ENCODE measurements around the gene C1orf216.
"Not testable (repeated sequence)": the region's sequence is repeated elsewhere in the genome, so short reads cannot be mapped to it uniquely, and the experiment has no call there.

Gene C1orf216, protein sequence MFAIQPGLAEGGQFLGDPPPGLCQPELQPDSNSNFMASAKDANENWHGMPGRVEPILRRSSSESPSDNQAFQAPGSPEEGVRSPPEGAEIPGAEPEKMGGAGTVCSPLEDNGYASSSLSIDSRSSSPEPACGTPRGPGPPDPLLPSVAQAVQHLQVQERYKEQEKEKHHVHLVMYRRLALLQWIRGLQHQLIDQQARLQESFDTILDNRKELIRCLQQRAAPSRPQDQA

DNA sequence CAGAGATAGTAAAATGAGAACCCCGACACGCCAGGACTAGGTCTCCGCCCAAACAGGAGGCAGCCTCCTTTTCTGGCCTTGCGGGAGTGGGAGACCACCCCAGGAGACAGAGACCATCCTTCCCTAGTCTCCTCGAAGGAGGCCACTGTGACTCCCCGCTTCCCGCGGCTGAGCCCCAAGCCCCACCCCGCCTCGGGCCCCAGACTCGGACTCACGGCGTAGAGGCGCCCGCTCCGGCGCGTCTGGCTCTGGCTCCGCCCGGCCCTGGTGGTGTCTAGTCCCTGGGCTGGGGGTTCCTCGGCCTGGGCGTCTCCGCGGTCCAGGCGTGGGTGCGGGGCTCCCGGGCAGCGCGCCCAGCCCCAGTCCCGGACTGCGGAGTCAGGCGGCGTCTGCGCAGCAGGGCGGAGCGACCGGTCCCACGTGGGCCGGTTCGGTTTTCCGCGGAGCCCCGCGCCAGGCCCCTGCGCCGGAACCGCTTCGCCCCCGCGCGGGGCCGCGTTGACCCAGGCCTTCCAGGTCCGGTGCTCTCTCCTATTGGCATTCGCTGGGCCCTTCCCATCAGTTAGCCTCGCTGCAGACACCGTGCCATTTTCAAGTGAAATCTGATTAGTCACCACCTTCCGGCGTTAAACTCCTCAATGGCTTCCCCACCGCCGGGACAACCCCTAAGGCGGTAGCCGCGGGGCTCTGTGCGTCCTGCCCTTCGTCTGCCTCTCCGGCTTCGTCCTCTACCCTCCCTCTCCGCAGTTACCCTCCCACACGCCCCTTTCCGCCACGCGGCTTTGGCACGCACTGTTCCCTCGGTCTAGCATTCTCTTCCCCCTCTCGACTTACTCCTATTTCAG is at the start of gene C1orf216:
Gene C1orf216, minus strand, starts transcription at position 393 of the 845 bp plus-strand sequence. CDS start 2,563 bp downstream, outside the sequence.
- no peak for DNase-seq

DNA sequence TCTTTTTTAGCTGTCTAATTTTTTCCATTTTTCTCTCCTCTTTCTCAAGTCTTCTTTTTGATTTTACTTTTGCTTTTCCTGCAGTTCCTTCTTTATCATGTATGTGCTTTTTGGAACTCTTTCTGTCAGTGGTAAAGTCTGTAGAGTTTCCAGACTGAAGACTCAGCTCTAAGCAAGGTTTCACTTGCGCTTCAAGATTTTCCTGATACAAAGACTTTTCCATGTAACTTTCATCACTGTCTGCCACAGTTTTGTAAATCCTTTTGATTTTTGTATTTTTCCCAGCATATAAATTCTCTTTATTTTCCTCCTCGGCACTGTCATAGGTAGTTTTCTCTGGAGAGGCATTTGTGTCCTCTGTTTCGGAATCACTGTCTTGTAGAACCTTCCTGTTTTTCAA is 45.6 kb upstream of the C1orf216 start:
- DNase-seq = no peak

DNA sequence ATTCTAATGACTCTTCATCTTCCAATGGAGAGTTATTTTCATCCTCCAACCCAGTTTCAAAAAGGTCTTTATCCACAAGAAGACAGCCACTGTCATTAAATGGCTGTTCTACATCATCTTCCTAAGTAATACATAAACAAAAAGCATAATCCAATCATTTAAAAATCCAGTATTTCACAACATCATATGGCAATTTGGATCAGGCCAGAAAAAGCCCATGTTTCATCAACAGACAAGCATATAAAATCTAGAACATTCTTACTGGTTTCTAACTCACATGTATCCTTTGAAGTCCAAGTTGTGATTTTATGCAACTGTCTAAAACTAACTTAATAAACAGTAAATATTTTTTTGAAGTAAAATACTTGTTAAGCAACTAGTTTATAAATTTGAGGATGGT is 44.5 kb upstream of the C1orf216 start:
- no peak for DNase-seq

DNA sequence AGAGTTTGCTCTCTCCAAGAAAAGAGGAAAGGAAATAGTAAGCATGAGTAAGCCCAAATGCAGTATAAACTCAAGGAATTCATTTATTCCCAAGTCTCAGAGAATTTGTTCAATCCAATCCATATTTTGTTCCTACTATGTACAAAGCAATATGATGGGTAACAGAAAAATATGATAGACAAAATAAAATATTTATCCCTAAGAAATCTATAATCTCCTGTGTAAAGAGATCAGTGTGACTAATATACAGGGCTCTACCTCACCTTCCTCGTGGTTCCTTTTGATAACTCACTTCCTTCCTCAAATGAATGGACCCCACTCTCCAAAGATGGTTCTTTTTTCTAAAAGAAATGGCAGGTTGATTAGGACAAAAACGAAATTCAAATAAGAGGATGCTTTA is 43.5 kb upstream of the C1orf216 start:
- no peak for DNase-seq

DNA sequence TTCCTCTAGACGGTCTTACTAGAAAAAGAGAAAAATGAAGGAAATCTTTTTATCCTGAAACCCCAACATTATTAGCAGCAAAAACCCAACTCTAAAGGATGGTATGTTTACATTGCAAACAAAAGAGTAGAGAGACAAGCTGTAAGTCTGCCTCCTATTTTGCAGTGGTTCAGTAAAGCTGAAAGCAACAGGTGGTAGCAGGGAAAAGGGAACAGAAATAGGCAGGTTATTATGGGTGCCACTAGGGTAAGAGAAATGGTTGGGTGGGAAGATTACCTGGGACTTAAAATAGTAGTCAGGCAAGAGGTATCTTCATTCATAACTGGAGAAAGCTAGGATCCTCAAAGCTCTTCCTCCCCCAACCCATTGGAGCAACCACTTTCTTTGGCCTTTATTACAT is 37.4 kb upstream of the C1orf216 start:
- DNase-seq = no peak

DNA sequence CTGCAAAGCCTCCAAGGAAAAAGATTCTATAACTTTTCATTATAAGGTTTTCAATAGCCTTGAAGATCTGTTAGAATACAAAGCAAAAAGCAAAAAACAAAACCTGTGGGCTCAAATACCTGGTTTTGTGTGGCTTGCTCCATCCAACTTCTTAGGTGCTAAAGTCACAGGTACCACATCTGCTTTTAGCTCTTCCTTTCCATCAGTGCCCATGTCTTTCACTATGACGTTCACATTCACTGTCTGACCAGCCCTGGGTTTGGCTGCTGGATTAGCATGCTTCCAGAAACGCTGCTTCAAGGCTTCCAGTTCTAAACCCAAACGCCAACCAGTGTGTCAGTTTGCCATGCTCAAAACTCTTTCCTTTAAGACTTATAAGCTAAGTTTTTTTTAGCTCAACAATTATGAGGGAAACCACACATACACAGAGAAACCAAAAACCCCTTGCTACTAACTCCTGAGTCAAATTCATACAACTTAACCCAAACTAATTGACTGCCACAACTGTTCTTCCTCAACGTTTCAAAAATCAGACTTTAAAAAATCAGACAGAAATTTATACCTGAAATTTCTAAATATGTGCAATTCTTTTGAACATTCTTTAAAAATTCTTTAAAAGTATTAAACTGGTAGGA is 35.1 kb upstream of the C1orf216 start:
- DNase-seq = no peak

DNA sequence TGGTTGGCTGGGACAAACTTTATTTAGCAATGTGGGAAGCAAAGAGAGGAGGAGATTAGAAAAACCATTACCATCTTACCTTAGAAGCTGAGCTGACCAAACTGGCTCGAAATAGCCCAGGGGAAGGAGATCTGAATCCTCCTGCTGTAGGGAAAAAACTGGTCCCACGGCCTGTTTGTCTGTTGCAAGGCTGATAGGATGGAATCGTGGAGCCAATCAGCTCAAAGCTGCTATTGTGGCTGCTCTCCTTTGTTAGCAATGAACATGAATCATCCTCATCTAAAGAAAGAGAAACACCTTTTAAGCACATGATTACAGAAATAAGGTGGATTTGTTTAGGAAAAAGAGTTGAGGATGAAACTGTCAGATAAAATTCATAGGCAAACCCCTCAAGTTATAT is 29.6 kb upstream of the C1orf216 start:
- no peak for DNase-seq

DNA sequence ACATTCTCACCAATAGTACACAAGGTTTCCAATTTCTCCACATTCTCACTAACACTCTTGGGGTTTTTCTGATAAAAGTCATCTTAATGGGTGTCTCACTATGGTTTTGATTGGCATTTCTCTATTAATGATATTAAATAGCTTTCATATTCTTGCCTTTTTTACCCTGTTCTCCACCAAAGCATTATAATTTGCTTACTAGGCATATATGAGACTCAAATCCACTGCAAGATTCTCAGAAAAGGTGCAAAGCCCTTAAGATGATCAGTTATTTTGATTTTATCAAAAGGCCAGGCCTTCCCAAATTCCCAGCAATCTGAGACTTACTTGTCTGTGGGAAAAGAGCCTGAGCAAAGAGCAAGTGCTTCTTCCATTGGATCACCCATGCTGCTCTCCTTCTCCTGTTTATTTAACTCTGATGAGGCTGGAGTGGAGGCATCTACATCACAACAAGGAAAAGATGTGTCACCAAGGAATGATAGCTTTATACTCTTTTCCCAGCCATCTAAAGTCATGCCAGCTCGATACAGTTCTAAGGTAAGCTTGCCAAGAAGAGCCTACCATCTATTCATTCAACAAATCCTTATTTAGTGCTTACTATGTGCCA is 26.5 kb upstream of the C1orf216 start:
- no peak for DNase-seq

DNA sequence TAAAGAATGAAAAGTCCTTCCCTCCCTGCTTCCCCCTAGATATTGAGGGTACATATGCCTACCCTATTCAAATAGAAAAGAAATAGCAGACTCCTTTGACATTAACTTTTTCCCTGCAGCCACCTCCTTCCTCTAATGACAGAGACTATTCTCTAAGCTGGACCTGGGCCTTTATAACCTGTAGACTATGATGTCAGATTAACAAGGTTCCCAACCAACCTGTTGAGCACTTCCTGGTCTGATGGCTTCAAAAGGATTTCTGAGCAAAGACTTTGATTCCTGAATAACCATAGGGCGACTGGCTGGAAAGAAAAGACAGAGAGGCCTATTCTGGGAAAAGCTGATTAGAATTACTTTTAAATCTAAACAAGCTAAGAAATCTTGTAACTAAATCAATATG is 18.4 kb upstream of the C1orf216 start:
- DNase-seq = no peak

DNA sequence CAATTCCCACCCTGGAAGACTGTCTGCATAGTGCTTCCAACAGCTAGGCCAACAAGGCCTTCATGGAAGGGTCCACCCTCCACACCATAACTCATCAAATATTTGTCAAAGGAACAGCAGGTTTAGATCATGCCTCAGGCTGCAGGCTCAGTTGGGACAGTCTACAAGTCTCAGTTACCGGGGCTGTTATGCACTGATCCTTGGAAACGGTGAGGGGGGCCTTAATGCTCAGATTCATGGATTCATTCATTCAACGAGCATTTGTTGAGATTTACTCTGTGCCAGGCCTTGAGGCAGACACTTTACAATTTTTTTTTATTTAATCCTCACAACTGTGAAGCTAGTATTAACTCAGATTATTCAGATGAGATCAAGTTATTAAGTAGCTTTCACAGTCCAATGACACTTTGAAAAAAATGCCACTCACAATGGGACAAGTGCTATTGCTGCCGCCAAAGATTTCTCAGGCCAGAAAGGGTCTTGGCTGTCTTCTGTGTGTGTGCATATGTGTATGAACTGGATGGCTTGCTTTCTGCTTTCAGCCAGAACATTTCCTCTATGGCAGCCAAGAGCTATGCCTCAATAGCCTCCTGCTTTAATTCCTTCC is 8.9 kb upstream of the C1orf216 start:
- DNase-seq = no peak

DNA sequence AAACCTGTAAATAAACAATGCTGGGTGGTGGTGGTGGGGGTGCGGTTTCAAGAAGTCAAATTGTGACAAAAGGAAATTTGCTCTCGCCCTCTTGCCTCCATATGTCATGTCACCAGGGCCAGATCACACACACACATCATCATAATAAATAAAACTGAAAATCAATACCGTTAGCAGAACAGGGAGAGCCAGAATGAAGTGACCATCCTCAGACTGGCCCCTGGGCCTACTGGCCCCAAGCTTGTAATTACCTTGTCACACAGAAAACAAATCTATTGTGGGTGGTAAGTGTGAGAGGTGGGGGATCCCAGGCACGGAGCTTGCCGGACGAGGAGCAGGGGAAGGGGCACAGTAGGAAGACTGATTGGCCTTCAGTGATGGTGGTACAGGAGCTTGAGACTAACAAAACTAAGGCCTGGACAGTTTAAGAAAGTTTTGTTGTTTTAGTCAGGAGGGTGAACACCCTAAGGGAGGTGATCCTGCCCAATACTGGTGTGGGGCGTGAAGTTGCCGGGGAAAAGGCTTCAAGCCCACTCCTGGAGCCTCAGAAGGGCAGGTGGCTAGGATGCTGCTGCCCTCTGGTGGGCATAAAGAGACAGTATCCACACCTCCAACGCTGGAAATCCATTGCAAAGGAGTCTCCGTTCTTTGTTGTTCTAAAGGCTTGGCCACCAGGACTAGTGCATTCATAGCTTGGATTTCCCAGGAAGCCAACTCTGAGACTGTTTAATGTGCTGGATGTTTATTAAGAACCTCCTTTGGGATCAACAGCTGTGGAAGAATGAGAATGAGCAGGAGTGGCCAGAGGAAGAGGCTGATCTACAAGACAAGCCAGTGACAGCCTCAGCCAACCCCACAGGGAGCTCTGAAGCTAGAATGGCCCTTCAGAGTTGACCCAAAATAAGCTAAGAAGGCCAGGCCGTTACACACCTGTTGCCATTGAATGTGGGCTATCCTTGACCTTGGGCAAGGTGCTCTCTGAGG is 8.1 kb upstream of the C1orf216 start:
- no peak for DNase-seq

DNA sequence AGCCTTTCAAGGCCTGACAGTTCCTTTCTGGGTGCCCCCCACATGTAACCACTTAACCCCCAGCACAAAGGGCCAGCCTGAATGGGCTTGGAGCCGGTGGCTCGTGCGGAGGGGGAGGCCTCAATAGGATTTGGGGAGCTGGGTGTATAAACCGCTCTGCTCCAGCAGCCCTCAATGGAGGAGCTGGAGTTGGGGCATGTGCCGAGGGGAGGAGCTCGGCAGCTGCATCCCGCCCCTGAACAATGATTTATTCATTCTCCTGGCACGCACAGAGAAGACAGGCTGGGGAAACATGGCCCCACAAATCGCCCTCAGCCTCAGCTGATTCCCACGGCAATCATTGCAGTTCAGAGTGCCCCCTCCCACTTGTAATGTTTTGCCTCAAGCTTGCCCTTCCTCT is 6.9 kb upstream of the C1orf216 start:
- DNase-seq = no peak

DNA sequence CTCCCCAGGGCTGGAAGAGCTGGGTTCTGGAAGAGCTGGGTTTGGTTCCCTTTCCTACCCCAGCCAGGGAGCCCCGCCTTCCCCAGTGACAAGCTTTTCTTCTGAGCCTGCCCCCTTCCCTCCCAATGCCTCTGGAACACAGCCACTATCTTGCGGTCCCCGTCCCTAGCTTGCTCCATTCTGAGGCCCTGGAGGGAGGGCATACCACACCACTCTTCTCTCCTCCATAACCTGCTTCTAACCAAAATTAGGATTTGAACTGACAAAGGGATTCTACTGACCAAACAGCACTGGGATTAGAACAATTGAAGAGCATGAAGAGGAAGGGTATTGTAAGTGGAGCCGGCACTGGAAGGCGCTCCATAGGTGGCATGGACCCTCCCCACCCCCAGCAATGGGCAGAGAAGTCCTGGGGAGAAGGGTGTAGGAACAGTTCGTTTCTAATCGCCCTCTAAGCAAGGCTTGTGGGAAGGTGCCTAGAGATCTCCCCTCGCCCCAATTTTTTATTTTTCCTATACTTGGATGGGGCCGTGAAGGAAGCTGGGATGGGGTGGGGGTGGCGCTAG is 690 bp downstream of the C1orf216 start:
- no peak for DNase-seq

DNA sequence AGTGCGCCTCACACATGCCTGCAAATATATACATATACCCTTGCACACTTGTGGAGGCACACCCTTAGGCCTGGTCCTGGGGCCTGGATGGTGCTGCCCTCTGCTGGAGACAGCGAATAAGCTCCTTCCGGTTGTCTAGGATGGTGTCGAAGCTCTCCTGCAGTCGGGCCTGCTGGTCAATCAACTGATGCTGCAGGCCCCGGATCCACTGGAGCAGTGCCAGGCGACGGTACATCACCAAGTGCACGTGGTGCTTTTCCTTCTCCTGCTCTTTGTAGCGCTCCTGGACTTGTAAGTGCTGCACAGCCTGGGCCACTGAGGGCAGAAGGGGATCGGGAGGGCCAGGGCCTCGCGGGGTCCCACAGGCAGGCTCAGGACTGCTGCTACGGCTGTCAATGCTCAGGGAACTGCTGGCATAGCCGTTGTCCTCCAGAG is 3.1 kb downstream of the C1orf216 start:
- no peak for DNase-seq

DNA sequence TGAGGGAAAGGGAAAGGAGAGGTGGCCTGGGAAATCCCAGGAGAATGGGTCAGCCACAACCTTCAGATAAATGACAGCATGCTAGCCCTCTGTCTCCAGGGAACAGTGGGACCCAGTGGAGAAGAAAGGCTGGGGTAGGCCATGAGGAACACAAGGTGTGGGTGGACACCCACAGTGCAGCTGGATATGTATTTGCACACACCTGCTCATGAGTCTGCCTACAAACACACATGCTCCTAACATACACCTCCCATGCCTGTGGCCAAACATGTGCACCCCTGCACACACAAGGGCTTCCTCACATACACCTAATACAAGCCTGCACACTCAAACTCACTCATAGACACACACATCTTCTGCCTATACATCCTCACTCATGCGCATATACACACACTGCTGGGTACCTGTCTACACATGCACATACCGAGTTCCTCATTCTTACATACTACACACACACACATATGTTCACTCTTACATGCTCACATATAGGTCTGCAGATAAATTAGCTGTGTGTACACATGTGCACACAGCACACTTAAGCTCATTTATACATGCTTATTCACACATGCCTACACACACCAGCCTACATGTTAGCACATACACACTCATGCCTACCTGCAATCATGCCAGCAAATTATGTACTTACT is 3.6 kb downstream of the C1orf216 start:
- no peak for DNase-seq

DNA sequence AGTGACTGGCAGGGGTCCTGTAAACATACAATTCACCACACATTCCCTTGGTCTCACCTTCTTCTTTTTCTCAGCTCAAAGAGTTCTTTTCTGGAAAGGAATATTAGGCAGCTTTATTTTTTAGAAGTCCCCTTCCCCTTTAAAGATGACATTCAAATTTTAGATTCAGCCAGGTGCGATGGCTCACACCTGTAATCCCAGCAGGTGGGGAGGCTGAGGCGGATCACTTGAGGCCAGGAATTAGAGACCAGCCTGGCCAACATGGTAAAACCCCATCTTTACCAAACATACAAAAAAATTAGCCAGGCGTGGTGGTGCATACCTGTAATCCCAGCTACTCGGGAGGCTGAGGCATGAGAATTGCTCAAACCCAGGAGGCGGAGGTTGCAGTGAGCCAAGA is 7.6 kb downstream of the C1orf216 start:
- not testable (repeated sequence) for DNase-seq

DNA sequence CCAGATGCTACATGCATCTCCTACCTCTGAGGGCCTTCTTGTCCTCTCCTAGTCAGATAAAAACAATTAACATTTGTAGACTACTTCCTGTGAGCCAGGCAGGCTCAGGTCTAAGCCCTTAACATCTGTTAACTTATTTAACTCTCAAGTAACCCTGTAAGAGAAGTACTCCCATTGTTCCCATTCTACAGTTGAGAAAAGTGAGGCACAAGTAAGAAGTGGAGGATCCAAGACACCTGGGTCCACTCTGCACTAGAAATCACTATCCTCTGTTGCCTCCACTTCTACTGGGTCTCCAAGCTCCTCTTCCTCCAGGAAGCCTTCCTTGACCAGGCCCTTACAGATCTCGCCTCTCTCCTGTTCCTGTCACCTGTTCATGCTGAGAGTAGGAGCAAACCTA is 9.7 kb downstream of the C1orf216 start:
- DNase-seq = no peak

DNA sequence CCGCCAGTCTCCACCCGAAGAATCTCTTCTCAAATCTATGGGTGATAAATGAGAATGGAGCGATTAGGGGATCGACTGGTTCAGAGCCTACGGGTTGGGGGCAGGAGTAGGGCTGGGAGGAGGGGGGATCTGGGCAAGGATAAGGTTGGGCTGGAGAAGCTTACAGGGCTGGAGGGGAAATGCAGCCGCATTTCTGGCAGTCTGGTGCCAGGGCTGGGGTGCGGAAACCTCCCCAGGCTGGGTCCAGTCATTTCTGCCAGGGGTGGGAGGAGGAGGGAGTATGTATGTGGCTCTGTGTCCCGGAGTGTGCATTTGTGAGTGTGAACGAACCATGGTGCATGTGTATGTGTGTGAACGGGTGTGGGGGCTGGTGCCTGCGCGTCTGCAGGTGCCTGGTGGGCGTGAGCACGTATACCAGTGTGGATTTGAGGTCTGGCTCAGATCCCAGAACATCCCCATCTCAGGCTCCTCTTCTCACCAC is 10.2 kb downstream of the C1orf216 start:
- no peak for DNase-seq

DNA sequence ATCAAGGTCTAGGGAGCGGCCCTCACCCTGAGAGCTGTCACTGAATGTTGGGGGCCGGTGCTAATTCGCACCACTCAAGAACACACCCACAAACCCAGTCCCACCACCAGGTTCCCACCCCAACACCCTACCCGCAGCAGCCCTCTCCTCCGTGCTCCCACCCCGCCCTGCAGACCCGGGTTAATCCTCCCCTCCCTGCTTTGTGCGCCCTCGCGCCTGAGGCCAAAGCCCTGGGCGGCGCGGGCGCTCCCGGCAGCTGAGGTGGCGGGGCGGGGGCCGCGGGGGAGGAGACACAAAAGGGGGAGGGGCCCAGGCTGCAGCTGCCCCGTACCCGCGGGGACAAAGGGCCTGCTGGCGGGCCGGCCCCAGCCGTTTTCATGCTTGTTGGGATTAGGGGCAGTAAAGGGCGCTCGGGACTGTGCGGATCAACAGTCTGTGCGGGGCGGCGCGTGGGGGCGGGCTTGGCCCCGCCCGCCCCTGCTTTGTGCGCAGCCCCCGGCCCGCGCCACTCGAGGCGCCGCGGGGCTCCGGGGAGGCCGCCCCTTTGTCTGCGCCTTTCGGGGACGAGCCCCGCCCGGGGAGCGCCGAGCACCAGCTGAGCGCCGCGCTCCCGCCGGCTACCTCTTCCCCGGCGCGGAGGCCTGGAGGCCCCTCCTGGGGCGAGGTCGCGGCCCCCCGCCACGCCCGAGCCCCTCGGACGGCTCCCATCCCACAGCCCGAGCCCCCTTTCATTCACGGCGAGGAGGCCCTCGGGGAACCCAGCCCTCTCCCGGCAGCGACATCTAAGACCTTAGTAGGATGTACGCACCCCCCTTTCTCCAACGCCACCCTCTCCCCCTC is 10.9 kb downstream of the C1orf216 start:
- peak; percentile 14 for DNase-seq

Data from NCI-H187 treated with DMSO at 0.1 percent for 48 hours (cell line).